GM21390 (cell line): ENCODE results near the gene MTR.

Source experiments
- ATAC-seq: cut with Tn5 transposase; IDR thresholded peaks from one replicate; pipeline ENCODE4 v1.9.1; 2021; ENCODE audit not compliant: unreplicated experiment

Gene MTR

GRCh38 chr1:236862219-236862591 lies 67.1 kb downstream of the MTR start:
- no peak for ATAC-seq

- ATAC-seq = no peak
Measured at GRCh38 chr1:236862615-236863211, 67.6 kb downstream of the MTR start.

- no peak for ATAC-seq
Measured at GRCh38 chr1:236864211-236864610, 69.1 kb downstream of the MTR start.

- ATAC-seq = no peak
Measured at GRCh38 chr1:236864996-236865817, 70.1 kb downstream of the MTR start.

GRCh38 chr1:236865818-236866155 lies 70.7 kb downstream of the MTR start:
- no peak for ATAC-seq

GRCh38 chr1:236868625-236869467 lies 73.8 kb downstream of the MTR start:
- ATAC-seq = peak; percentile 78

GRCh38 chr1:236869911-236870310 lies 74.8 kb downstream of the MTR start:
- ATAC-seq = no peak

GRCh38 chr1:236870721-236871120 lies 75.6 kb downstream of the MTR start:
- peak; percentile 60 for ATAC-seq

GRCh38 chr1:236872075-236872666 lies 77.1 kb downstream of the MTR start:
- ATAC-seq = no peak

- no peak for ATAC-seq
Measured at GRCh38 chr1:236875975-236876374, 80.9 kb downstream of the MTR start.

GRCh38 chr1:236877661-236878060 lies 82.6 kb downstream of the MTR start:
- ATAC-seq = no peak

- no peak for ATAC-seq
Measured at GRCh38 chr1:236880209-236880608, 85.1 kb downstream of the MTR start.

- no peak for ATAC-seq
Measured at GRCh38 chr1:236882678-236883077, 87.6 kb downstream of the MTR start.

- no peak for ATAC-seq
Measured at GRCh38 chr1:236886199-236886598, 91.1 kb downstream of the MTR start.

GRCh38 chr1:236887081-236887480 lies 92.0 kb downstream of the MTR start:
- ATAC-seq = no peak

- no peak for ATAC-seq
Measured at GRCh38 chr1:236888126-236888525, 93.0 kb downstream of the MTR start.

- ATAC-seq = no peak
Measured at GRCh38 chr1:236888903-236889302, 93.8 kb downstream of the MTR start.

- ATAC-seq = no peak
Measured at GRCh38 chr1:236890152-236891056, 95.3 kb downstream of the MTR start.

GRCh38 chr1:236893626-236894545 lies 98.8 kb downstream of the MTR start:
- no peak for ATAC-seq
